GM12892 (cell line): Measurements from ENCODE around the gene VASH1.

Experiments
- POLR2A ChIP-seq: IDR thresholded peaks from 2 replicates; pipeline ENCODE4 v1.6.1; 2011; ENCODE audit warnings: low read depth, low read length, control low read depth
- POLR2AphosphoS5 ChIP-seq: IDR thresholded peaks from 2 replicates; pipeline ENCODE4 v1.6.1; 2011; ENCODE audit warnings: low read depth, low read length, control low read depth

DNA sequence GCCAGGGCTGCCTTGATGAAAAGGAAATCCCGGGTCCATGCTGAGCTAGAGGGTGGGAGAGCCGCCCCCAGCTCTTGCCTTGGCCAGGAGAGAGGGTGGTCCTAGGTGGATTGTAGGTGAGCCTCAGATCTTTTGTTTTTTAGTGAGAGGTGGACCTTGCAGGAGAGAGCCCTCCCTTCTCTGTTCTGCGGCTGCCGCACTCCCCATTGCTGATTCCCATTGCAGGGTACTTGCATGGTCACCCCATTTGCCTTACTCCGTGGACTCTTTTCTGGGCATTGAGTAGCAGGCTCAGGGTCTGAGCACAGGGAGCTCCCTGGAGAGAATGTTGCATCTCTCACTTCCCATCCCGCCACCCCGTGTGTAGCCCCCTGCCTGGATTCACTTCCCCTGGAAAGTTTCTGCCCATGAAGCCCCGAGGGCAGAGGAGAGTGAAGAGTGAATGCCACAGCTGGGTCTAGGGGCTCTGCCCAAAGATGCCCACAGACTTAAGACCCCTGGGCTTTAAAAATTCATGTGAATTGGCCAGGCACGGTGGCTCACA lies 10.2 kb downstream of the VASH1 start:
- no peak for TF ChIP-seq POLR2A
- no peak for TF ChIP-seq POLR2AphosphoS5
